HCT116 (cell line): ENCODE results near the gene GPRC5B. TPM values are rescaled to one million over a fixed set of nuclear protein-coding genes. Genes with fewer than 3 reads are reported as not detected.

ENCODE experiments used
- ATAC-seq: fragments of 200-7000 bp; cut with Tn5 transposase; 2 replicates; pipeline ENCODE4 v1.9.1; 2020; ENCODE audit warnings: mild to moderate bottlenecking, moderate library complexity
- BruUV-seq: library from RNA; stranded (reverse); fragments of 400-500 nt; replicated peaks from 2 replicates; lab custom pipeline; 2021; lab: Mats Ljungman, UMichigan
- CTCF ChIA-PET: fragments of 300-600 bp; sonication (Branson Sonifier 250); formaldehyde crosslinking; loops from one replicate; lab custom pipeline; 2021; ENCODE audit warnings: antibody characterized with exemption; lab: Charles Lee
- POLR2A ChIA-PET: fragments of 300-600, 350-600 bp; sonication (Branson Sonifier 250); formaldehyde crosslinking; loops from one replicate; lab custom pipeline; 2021; ENCODE audit warnings: antibody characterized with exemption; lab: Charles Lee
- RAD21 ChIA-PET, 2 experiments: fragments of 300-600 bp; sonication (Branson Sonifier 250); formaldehyde crosslinking; loops; one replicate each; lab custom pipeline; 2023; ENCODE audit warnings: low total read pairs in 2 of 2; ENCODE audit not compliant: uncharacterized antibody in 2 of 2, unreplicated experiment in 2 of 2, low non-redundant PET in 1 of 2; lab: Charles Lee
- DNase-seq: peaks from one replicate; pipeline ENCODE4 v3.0.0-alpha.2; 2010; ENCODE audit warnings: low read depth, low spot score
- H2AFZ ChIP-seq: fragments of 200-600 bp; shearing (Covaris generic), sonication (generic); 2 replicates; pipeline ENCODE4 v1.6.1; 2017; ENCODE audit warnings: low read depth, mixed run types, mixed read lengths, antibody characterized with exemption, low read length; ENCODE audit not compliant: poor library complexity, severe bottlenecking
- H3K27ac ChIP-seq: 2 replicates; pipeline ENCODE4 v1.5.1; 2012; ENCODE audit warnings: low read depth, low read length
- H3K27me3 ChIP-seq: fragments of 200-600 bp; sonication (generic); 2 replicates; pipeline ENCODE4 v1.6.1; 2016; ENCODE audit warnings: mixed run types, low read length, mixed read lengths; ENCODE audit not compliant: insufficient read depth
- H3K36me3 ChIP-seq, 2 experiments: fragments of 200-500 bp in 1 of 2; fragments of 200-600 bp in 1 of 2; sonication (Bioruptor generic) in 1 of 2; sonication (generic) in 1 of 2; 2 replicates each; pipeline versions ENCODE4 v1.5.1 to v1.6.1; 2014 to 2016; ENCODE audit warnings: low read length in 2 of 2, inconsistent platforms in 1 of 2, mixed read lengths in 1 of 2, mixed run types in 1 of 2; ENCODE audit not compliant: insufficient read depth in 2 of 2, control insufficient read depth in 1 of 2
- H3K4me1 ChIP-seq, 2 experiments: fragments of 200-600 bp in 1 of 2; sonication (generic) in 1 of 2; 2 replicates each; pipeline versions ENCODE4 v1.5.1 to v1.6.1; 2012 to 2017; ENCODE audit warnings: low read length in 2 of 2, inconsistent platforms in 1 of 2, mild to moderate bottlenecking in 1 of 2, mixed read lengths in 1 of 2, mixed run types in 1 of 2, moderate library complexity in 1 of 2; ENCODE audit not compliant: insufficient read depth in 2 of 2, control insufficient read depth in 1 of 2
- H3K4me2 ChIP-seq: fragments of 200-600 bp; sonication (generic); 2 replicates; pipeline ENCODE4 v1.6.1; 2017; ENCODE audit warnings: mixed run types, low read length, mixed read lengths
- H3K4me3 ChIP-seq, 2 experiments: fragments of 200-600 bp in 1 of 2; sonication (generic) in 1 of 2; replicated peaks in 1 of 2; 2 replicates each; pipeline ENCODE4 v1.5.1; 2011 to 2016; ENCODE audit warnings: low read length in 2 of 2, control low read depth in 1 of 2, low read depth in 1 of 2, mild to moderate bottlenecking in 1 of 2, mixed read lengths in 1 of 2, mixed run types in 1 of 2
- H3K79me2 ChIP-seq: fragments of 200-600 bp; sonication (generic); 2 replicates; pipeline ENCODE4 v1.6.1; 2017; ENCODE audit warnings: mild to moderate bottlenecking, mixed run types, low read length, moderate library complexity, mixed read lengths; ENCODE audit not compliant: insufficient read depth
- H3K9ac ChIP-seq: fragments of 200-600 bp; sonication (generic); 2 replicates; pipeline ENCODE4 v1.6.1; 2016; ENCODE audit warnings: low read length, mixed read lengths
- H3K9me2 ChIP-seq: fragments of 200-600 bp; sonication (generic), shearing (Covaris generic); 2 replicates; pipeline ENCODE4 v1.6.1; 2017; ENCODE audit warnings: mixed run types, mild to moderate bottlenecking, moderate library complexity; ENCODE audit not compliant: insufficient read depth
- H3K9me3 ChIP-seq, 2 experiments: fragments of 200-500 bp in 1 of 2; fragments of 200-600 bp in 1 of 2; sonication (Bioruptor generic) in 1 of 2; sonication (generic) in 1 of 2; 2 replicates each; pipeline ENCODE4 v1.6.1; 2014 to 2017; ENCODE audit warnings: low read length in 2 of 2, mixed read lengths in 2 of 2, inconsistent platforms in 1 of 2, low read depth in 1 of 2, mild to moderate bottlenecking in 1 of 2, mixed run types in 1 of 2, moderate library complexity in 1 of 2; ENCODE audit not compliant: control insufficient read depth in 1 of 2, insufficient read depth in 1 of 2
- H4K20me1 ChIP-seq: fragments of 200-600 bp; sonication (generic), shearing (Covaris generic); 2 replicates; pipeline ENCODE4 v1.6.1; 2017; ENCODE audit warnings: mixed run types, mild to moderate bottlenecking, moderate library complexity; ENCODE audit not compliant: insufficient read depth
- CBX3 ChIP-seq: IDR thresholded peaks from 2 replicates; pipeline ENCODE4 v1.6.1; 2012; ENCODE audit warnings: low read depth
- CEBPB ChIP-seq: IDR thresholded peaks from 2 replicates; pipeline ENCODE4 v1.6.1; 2012; ENCODE audit warnings: low read depth
- EGR1 ChIP-seq: IDR thresholded peaks from 2 replicates; pipeline ENCODE4 v1.6.1; 2012; ENCODE audit warnings: low read depth
- EZH2 ChIP-seq: fragments of 200-600 bp; sonication (generic); IDR thresholded peaks from 2 replicates; pipeline ENCODE4 v1.6.1; 2017; ENCODE audit warnings: antibody characterized with exemption, mixed run types
- FOSL1 ChIP-seq: IDR thresholded peaks from 2 replicates; pipeline ENCODE4 v1.6.1; 2012; ENCODE audit warnings: low read depth
- JUND ChIP-seq: IDR thresholded peaks from 2 replicates; pipeline ENCODE4 v1.6.1; 2012
- POLR2A ChIP-seq: IDR thresholded peaks from 2 replicates; pipeline ENCODE4 v1.7.0; 2011; ENCODE audit warnings: borderline replicate concordance; ENCODE audit not compliant: insufficient read depth, insufficient read length; ENCODE audit errors: extremely low read depth
- POLR2AphosphoS5 ChIP-seq: IDR thresholded peaks from 2 replicates; pipeline ENCODE4 v1.6.1; 2011; ENCODE audit warnings: mild to moderate bottlenecking, low read depth, low read length, moderate library complexity
- RAD21 ChIP-seq: IDR thresholded peaks from 2 replicates; pipeline ENCODE4 v1.6.1; 2012; ENCODE audit warnings: low read depth, mild to moderate bottlenecking
- SP1 ChIP-seq: IDR thresholded peaks from 2 replicates; pipeline ENCODE4 v1.6.1; 2012; ENCODE audit warnings: low read depth
- SRF ChIP-seq: IDR thresholded peaks from 2 replicates; pipeline ENCODE4 v1.6.1; 2012; ENCODE audit warnings: low read depth
- TCF7L2 ChIP-seq: IDR thresholded peaks from 2 replicates; pipeline ENCODE4 v1.7.0; 2011; ENCODE audit warnings: borderline replicate concordance, inconsistent platforms; ENCODE audit not compliant: insufficient read depth, insufficient read length; ENCODE audit errors: extremely low read depth
- YY1 ChIP-seq: IDR thresholded peaks from 2 replicates; pipeline ENCODE4 v1.6.1; 2011; ENCODE audit warnings: low read length, low read depth, moderate library complexity, mild to moderate bottlenecking; ENCODE audit not compliant: insufficient replicate concordance; ENCODE audit errors: extremely low read depth
- ZBTB33 ChIP-seq: IDR thresholded peaks from 2 replicates; pipeline ENCODE4 v1.6.1; 2011; ENCODE audit warnings: mild to moderate bottlenecking, low read length, moderate library complexity; ENCODE audit not compliant: insufficient replicate concordance; ENCODE audit errors: extremely low read depth
- ZFX ChIP-seq: fragments of 450-650 bp; IDR thresholded peaks from 2 replicates; pipeline ENCODE4 v1.6.1; 2017
- ZNF274 ChIP-seq: fragments of 200-500 bp; sonication (Bioruptor generic); IDR thresholded peaks from 2 replicates; pipeline ENCODE4 v1.6.1; 2014; ENCODE audit warnings: mild to moderate bottlenecking, low read depth, low read length, inconsistent platforms
- intact Hi-C: fragments of 100-400 bp; cut with micrococcal nuclease; formaldehyde crosslinking; loops from 2 replicates; pipeline ENCODE4 v1.10.0; 2022
- total RNA-seq: library from RNA; stranded (reverse); gene quantifications from one replicate; pipeline ENCODE4 v1.2.1, GENCODE V29; 2021; ENCODE audit not compliant: unreplicated experiment
- TF ChIP-seq, protein P1 (sequence below): IDR thresholded peaks from 2 replicates; pipeline ENCODE4 v1.6.1; 2012
- TF ChIP-seq, protein P2 (sequence below): IDR thresholded peaks from 2 replicates; pipeline ENCODE4 v1.6.1; 2012

The GPRC5B gene
- total RNA-seq, 1 experiment from 2014 or later = 7.2 TPM

GRCh38 chr16:19815418-19815817 is 69.2 kb downstream of the GPRC5B start:
- Histone ChIP-seq H3K79me2 (no peaks in the 10 kb centered on the region), H3K9me3 (no peaks in the 10 kb centered on the region), H3K4me1 (peaks cover 8 to 16% of the 10 kb centered on the region in 2 experiments; a peak in 3 of 4 replicates), H3K9me2 (no peaks in the 10 kb centered on the region), H2AFZ (no peak overlapping the region), H3K4me2 (no peak overlapping the region), H3K27ac (no peak overlapping the region), H3K9ac (no peak overlapping the region), H3K36me3 (no peaks in the 10 kb centered on the region), H3K27me3 (no peaks in the 10 kb centered on the region), H4K20me1 (no peaks in the 10 kb centered on the region), H3K4me3 (no peak overlapping the region)
- ChIA-PET RAD21 (no interaction called here), CTCF (no interaction called here), POLR2A (no interaction called here)
- TF ChIP-seq EZH2 (no peak), EGR1 (no peak)
- no peak for ATAC-seq
- intact Hi-C loops = no loop called here
- no peak for DNase-seq
- no TSS peak for BruUV-seq

GRCh38 chr16:19812986-19813385 is 71.7 kb downstream of the GPRC5B start:
- no peaks in the 10 kb centered on the region for H3K9me2 ChIP-seq
- no peaks in the 10 kb centered on the region for H3K9me3 ChIP-seq
- H3K27ac ChIP-seq = no peak overlapping the region
- H3K4me3 ChIP-seq = no peak overlapping the region
- POLR2A ChIA-PET = no interaction called here
- no peaks in the 10 kb centered on the region for H3K79me2 ChIP-seq
- no peak overlapping the region for H3K4me2 ChIP-seq
- H3K9ac ChIP-seq = no peak overlapping the region
- TF ChIP-seq ZFX = no peak
- no peak for TF ChIP-seq POLR2AphosphoS5
- TF ChIP-seq TCF7L2 = no peak
- TF ChIP-seq, protein P1, sequence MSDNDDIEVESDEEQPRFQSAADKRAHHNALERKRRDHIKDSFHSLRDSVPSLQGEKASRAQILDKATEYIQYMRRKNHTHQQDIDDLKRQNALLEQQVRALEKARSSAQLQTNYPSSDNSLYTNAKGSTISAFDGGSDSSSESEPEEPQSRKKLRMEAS = no peak
- TF ChIP-seq YY1 = no peak
- no peak for TF ChIP-seq EZH2
- TF ChIP-seq ZBTB33 = no peak
- TF ChIP-seq RAD21 = no peak
- no peak for TF ChIP-seq JUND
- TF ChIP-seq FOSL1 = no peak
- TF ChIP-seq CEBPB = no peak
- TF ChIP-seq POLR2A = no peak
- TF ChIP-seq ZNF274 = no peak
- TF ChIP-seq, protein P2, sequence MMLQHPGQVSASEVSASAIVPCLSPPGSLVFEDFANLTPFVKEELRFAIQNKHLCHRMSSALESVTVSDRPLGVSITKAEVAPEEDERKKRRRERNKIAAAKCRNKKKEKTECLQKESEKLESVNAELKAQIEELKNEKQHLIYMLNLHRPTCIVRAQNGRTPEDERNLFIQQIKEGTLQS = no peak
- no peak for TF ChIP-seq EGR1
- no peak for TF ChIP-seq SP1
- no peak for TF ChIP-seq CBX3
- no peak for TF ChIP-seq SRF
- ATAC-seq (no peak), DNase-seq (no peak)
- no TSS peak for BruUV-seq
- intact Hi-C loops = no loop called here
- no peaks in the 10 kb centered on the region for H3K36me3 ChIP-seq
- peaks cover 8 to 16% of the 10 kb centered on the region in 2 experiments; a peak in 3 of 4 replicates for H3K4me1 ChIP-seq
- RAD21 ChIA-PET = no interaction called here
- H4K20me1 ChIP-seq = no peaks in the 10 kb centered on the region
- CTCF ChIA-PET = no interaction called here
- H3K27me3 ChIP-seq = no peaks in the 10 kb centered on the region
- H2AFZ ChIP-seq = no peak overlapping the region
